ENCODE measurements around the gene CCM2L.

GRCh38 chr20:31972471-31973021, 37.7 kb upstream of the CCM2L start:
- no peak for TF ChIP-seq CTCF (IDR thresholded peaks at IDR 0.05)
- TF ChIP-seq POLR2A (IDR thresholded peaks at IDR 0.05), result no peak
- TF ChIP-seq POLR2AphosphoS5 (IDR thresholded peaks at IDR 0.05; ENCODE audit: insufficient read depth in 1 of 2, low read depth in 1 of 2), result no peak
